HUES64 (cell line): Measurements from ENCODE around the gene THOC1.

ENCODE experiments used
- H3K27ac ChIP-seq: 2 replicates; pipeline ENCODE4 v1.7.0; 2013; ENCODE audit warnings: low read depth, low read length, inconsistent platforms
- H3K27me3 ChIP-seq: 2 replicates; pipeline ENCODE4 v1.6.1; 2013; ENCODE audit warnings: mild to moderate bottlenecking, low read length; ENCODE audit not compliant: insufficient read depth
- H3K36me3 ChIP-seq: 2 replicates; pipeline ENCODE4 v1.6.1; 2013; ENCODE audit warnings: mild to moderate bottlenecking, low read length; ENCODE audit not compliant: insufficient read depth
- H3K4me1 ChIP-seq: 2 replicates; pipeline ENCODE4 v1.6.1; 2013; ENCODE audit warnings: mild to moderate bottlenecking, low read length, moderate library complexity; ENCODE audit not compliant: insufficient read depth
- H3K4me3 ChIP-seq: 2 replicates; pipeline ENCODE4 v1.5.1; 2013; ENCODE audit warnings: mild to moderate bottlenecking, low read length, moderate library complexity
- H3K9ac ChIP-seq: 2 replicates; pipeline ENCODE4 v1.6.1; 2013; ENCODE audit warnings: mild to moderate bottlenecking, low read depth, low read length
- H3K9me3 ChIP-seq: 2 replicates; pipeline ENCODE4 v1.6.1; 2013; ENCODE audit warnings: low read depth, low read length; ENCODE audit not compliant: insufficient read depth
- WGBS: fragments of 150-250, 120-280 bp; methylation state at CpG from one replicate; pipeline ENCODE4 v1.1.7; 2013; ENCODE audit warnings: missing lambda C conversion rate; 5-methylcytosine and 5-hydroxymethylcytosine counted together

Gene THOC1

GRCh38 chr18:250685-251084 lies 17.2 kb downstream of the THOC1 start:
- Histone ChIP-seq H3K4me1 (no peaks in the 10 kb centered on the region), H3K27me3 (no peaks in the 10 kb centered on the region), H3K27ac (no peak overlapping the region), H3K9ac (no peak overlapping the region), H3K9me3 (no peaks in the 10 kb centered on the region), H3K36me3 (peaks cover 94% of the 10 kb centered on the region), H3K4me3 (no peak overlapping the region)
- 100% methylated on average over 1 of the region's 2 CpGs for WGBS

DNA sequence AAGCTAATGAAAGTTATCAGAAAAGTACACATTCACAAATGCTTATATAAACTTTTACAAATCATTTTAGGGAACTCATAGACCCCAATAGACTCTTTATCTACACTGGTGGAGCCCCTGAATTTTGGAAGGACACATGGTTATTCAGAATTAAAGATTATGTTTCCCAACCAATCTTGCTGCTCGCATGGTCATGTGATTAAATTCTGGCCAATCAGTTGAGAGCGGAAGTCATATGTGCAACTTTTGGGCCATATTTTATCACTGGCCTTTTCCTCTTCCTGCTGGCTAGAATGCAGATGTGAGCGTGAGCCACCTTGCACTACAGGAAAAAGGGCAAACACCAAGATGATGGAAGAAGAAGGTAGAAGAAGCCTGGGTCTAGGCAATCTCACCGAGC lies 19.8 kb downstream of the THOC1 start:
- peaks cover 93% of the 10 kb centered on the region for H3K36me3 ChIP-seq
- H3K9ac ChIP-seq = no peak overlapping the region
- H3K9me3 ChIP-seq = no peaks in the 10 kb centered on the region
- no peaks in the 10 kb centered on the region for H3K4me1 ChIP-seq
- H3K4me3 ChIP-seq = no peak overlapping the region
- no peaks in the 10 kb centered on the region for H3K27me3 ChIP-seq
- no peak overlapping the region for H3K27ac ChIP-seq
- 96% methylated on average over 4 of the region's 4 CpGs for WGBS

DNA sequence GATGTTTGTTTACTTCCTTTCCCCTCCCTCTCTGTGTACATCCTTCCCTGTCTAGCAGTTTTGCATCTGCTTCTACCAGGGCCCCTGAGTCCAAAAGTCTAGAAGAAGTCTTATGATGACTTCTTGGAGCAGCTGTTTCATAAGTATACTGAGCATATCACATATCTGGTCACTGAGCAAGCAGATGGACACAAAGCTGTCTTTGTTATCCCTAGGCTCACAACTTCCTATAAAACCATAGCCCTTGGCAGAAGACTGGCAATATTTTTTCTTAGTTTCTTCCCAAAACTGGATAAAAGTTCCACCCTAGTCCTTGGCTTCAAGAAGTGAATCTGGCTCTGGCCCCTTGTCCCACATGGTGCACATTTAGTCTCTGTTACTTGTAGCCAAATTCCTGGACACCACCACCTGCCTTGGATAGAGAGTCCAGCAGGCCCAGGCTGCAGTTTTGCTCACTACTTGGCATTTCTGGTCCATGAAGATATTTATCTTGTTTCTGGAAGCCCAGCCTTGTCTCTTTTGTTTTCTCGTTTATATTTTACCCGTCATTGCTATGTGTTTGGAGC lies 22.5 kb downstream of the THOC1 start:
- Histone ChIP-seq H3K27ac (no peak overlapping the region), H3K27me3 (no peaks in the 10 kb centered on the region), H3K9ac (no peak overlapping the region), H3K9me3 (no peaks in the 10 kb centered on the region), H3K36me3 (peaks cover 93% of the 10 kb centered on the region), H3K4me1 (no peaks in the 10 kb centered on the region), H3K4me3 (no peak overlapping the region)
- 100% methylated on average over 2 of the region's 2 CpGs for WGBS

DNA sequence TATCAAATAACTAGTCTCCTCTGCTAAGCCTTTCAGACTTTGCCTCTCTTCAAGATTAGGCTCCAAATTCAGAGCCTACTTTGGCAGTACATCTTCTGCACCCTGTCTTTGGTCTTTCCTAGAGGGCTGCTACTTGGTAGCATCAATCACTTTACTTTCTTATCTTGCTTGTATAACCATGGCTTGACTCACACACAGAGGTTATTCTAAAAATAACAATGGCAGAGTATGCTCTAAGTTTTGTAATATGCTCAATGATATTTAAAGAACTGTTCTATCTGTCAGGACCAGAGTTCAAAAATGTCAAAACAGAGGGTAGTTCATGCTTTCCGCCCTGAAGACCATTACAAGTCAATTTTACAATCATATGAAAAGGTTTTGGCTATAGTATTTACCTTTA lies 27.7 kb downstream of the THOC1 start:
- Histone ChIP-seq H3K9me3 (no peaks in the 10 kb centered on the region), H3K27me3 (no peaks in the 10 kb centered on the region), H3K4me3 (no peak overlapping the region), H3K36me3 (peaks cover 72% of the 10 kb centered on the region), H3K4me1 (no peaks in the 10 kb centered on the region), H3K27ac (no peak overlapping the region), H3K9ac (no peak overlapping the region)
- WGBS = 87% methylated on average over 1 of the region's 1 CpG

- Histone ChIP-seq H3K9ac (no peak overlapping the region), H3K36me3 (peaks cover 30% of the 10 kb centered on the region), H3K4me1 (no peaks in the 10 kb centered on the region), H3K27me3 (no peaks in the 10 kb centered on the region), H3K9me3 (no peaks in the 10 kb centered on the region), H3K27ac (no peak overlapping the region), H3K4me3 (no peak overlapping the region)
- no CpG with 5 or more reads among the region's 1 CpG for WGBS
These were observed 36.3 kb downstream of the THOC1 start for GRCh38 chr18:231563-231962.

- WGBS = 90% methylated on average over 1 of the region's 1 CpG
- peaks cover 57% of the 10 kb centered on the region for H3K36me3 ChIP-seq
These were observed 39.3 kb downstream of the THOC1 start for GRCh38 chr18:228586-228985.

DNA sequence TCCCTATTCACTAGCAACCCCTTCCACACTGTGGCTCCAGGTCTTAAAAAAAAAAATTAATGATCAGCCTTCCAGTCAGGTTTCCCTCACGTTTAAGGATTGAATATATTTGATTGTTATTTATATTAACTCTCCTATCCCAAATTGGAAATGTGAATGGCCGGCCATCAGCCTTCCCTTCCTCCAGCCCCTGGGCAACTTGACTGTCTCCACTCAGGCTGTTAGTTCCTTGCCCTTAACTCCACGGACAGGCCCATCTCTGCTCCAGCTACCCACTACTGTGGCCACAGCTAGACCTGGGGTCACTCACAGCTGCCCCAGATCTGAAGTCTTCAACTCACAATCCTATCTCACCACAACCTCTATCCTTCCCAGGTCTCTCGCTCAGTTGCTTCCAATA lies 39.9 kb downstream of the THOC1 start:
- Histone ChIP-seq H3K4me3 (no peak overlapping the region), H3K9me3 (no peaks in the 10 kb centered on the region), H3K9ac (no peak overlapping the region), H3K27me3 (no peaks in the 10 kb centered on the region), H3K4me1 (no peaks in the 10 kb centered on the region), H3K27ac (no peak overlapping the region), H3K36me3 (peaks cover 64% of the 10 kb centered on the region)
- WGBS = 92% methylated on average over 3 of the region's 4 CpGs

More at GRCh38 chr18:228586-228985, 39.3 kb downstream of the THOC1 start:
- H3K9me3 ChIP-seq = no peaks in the 10 kb centered on the region
- H3K27ac ChIP-seq = no peak overlapping the region
- H3K4me1 ChIP-seq = no peaks in the 10 kb centered on the region
- no peak overlapping the region for H3K9ac ChIP-seq
- H3K4me3 ChIP-seq = no peak overlapping the region
- no peaks in the 10 kb centered on the region for H3K27me3 ChIP-seq

DNA sequence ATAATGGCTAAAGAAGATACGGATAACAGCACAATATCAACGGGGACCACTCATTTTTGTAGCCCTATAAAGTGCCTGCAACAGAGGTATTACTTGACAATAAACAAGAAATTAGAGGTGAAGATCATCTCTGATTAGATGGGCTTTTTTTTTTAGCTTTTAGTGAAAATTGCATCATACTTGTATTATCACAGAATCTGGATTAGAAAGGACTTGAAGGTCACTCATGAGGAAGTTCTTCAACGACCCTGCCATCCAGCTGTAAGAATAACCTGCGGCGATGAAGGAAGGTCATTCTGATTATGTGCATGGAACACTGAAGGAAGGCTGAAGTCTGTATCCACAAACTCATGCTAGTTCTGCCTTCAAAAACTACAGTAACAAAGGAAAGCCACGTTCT lies 40.5 kb downstream of the THOC1 start:
- Histone ChIP-seq H3K27ac (no peak overlapping the region), H3K4me3 (no peak overlapping the region), H3K4me1 (no peaks in the 10 kb centered on the region), H3K36me3 (peaks cover 69% of the 10 kb centered on the region), H3K9ac (no peak overlapping the region), H3K9me3 (peaks cover 2% of the 10 kb centered on the region; the same call in 1 of the 2 replicates), H3K27me3 (no peaks in the 10 kb centered on the region)
- WGBS = 96% methylated on average over 6 of the region's 6 CpGs

- no peak overlapping the region for H3K4me3 ChIP-seq
- H3K4me1 ChIP-seq = no peaks in the 10 kb centered on the region
- WGBS = 92% methylated on average over 4 of the region's 4 CpGs
- H3K36me3 ChIP-seq = peaks cover 77% of the 10 kb centered on the region
- H3K27me3 ChIP-seq = no peaks in the 10 kb centered on the region
- no peak overlapping the region for H3K27ac ChIP-seq
- H3K9me3 ChIP-seq = peaks cover 8% of the 10 kb centered on the region; the same call in 1 of the 2 replicates
- no peak overlapping the region for H3K9ac ChIP-seq
These were observed 42.1 kb downstream of the THOC1 start for GRCh38 chr18:225745-226144.

GRCh38 chr18:220708-221107 lies 47.1 kb downstream of the THOC1 start:
- Histone ChIP-seq H3K36me3 (peaks cover 92% of the 10 kb centered on the region), H3K9ac (no peak overlapping the region), H3K4me1 (no peaks in the 10 kb centered on the region), H3K9me3 (peaks cover 29% of the 10 kb centered on the region), H3K27me3 (no peaks in the 10 kb centered on the region), H3K4me3 (no peak overlapping the region), H3K27ac (no peak overlapping the region)

GRCh38 chr18:217532-218336 lies 50.1 kb downstream of the THOC1 start:
- no peaks in the 10 kb centered on the region for H3K27me3 ChIP-seq
- H3K9ac ChIP-seq = no peak overlapping the region
- 96% methylated on average over 4 of the region's 5 CpGs for WGBS
- H3K4me1 ChIP-seq = no peaks in the 10 kb centered on the region
- H3K36me3 ChIP-seq = peaks cover 94% of the 10 kb centered on the region
- no peak overlapping the region for H3K27ac ChIP-seq
- no peak overlapping the region for H3K4me3 ChIP-seq
- peaks cover 29% of the 10 kb centered on the region for H3K9me3 ChIP-seq
